SU-DHL-6 (cell line): ENCODE data around the gene COPE.

Experiments
- H2AFZ ChIP-seq: fragments of 200-600 bp; sonication (generic); 2 replicates; pipeline ENCODE4 v1.6.1; 2014; ENCODE audit warnings: low read depth, mild to moderate bottlenecking, moderate library complexity, mixed read lengths, antibody characterized with exemption, low read length; ENCODE audit not compliant: severe bottlenecking
- H3F3A ChIP-seq: fragments of 200-600 bp; shearing (Covaris generic); 2 replicates; pipeline ENCODE4 v1.6.0; 2016; ENCODE audit warnings: antibody characterized with exemption, mild to moderate bottlenecking; ENCODE audit not compliant: insufficient read depth
- H3K27ac ChIP-seq: fragments of 200-600 bp; sonication (generic); 2 replicates; pipeline ENCODE4 v1.5.1; 2016; ENCODE audit warnings: low read depth, mild to moderate bottlenecking, low read length, moderate library complexity, mixed read lengths
- H3K27me3 ChIP-seq: fragments of 200-600 bp; sonication (generic), shearing (Covaris generic); 2 replicates; pipeline ENCODE4 v1.6.0; 2014; ENCODE audit warnings: mild to moderate bottlenecking, low read length
- H3K36me3 ChIP-seq: fragments of 200-600 bp; sonication (generic); 2 replicates; pipeline ENCODE4 v1.6.1; 2014; ENCODE audit warnings: mild to moderate bottlenecking, low read length, mixed read lengths
- H3K4me2 ChIP-seq: fragments of 300-600, 200-600 bp; shearing (Covaris generic), sonication (generic); 2 replicates; pipeline ENCODE4 v1.6.0; 2014; ENCODE audit warnings: low read length, low read depth, mild to moderate bottlenecking; ENCODE audit not compliant: poor library complexity, severe bottlenecking
- H3K4me3 ChIP-seq: fragments of 200-600 bp; sonication (generic); 2 replicates; pipeline ENCODE4 v1.5.1; 2014; ENCODE audit warnings: antibody characterized with exemption, low read length, mild to moderate bottlenecking, mixed read lengths; ENCODE audit not compliant: insufficient read depth, poor library complexity, severe bottlenecking
- H3K79me2 ChIP-seq: fragments of 200-600 bp; sonication (generic); 2 replicates; pipeline ENCODE4 v1.6.1; 2014; ENCODE audit warnings: mild to moderate bottlenecking, low read length, moderate library complexity; ENCODE audit not compliant: insufficient read depth
- H3K9ac ChIP-seq: fragments of 200-600 bp; sonication (generic); 2 replicates; pipeline ENCODE4 v1.7.0; 2014; ENCODE audit warnings: mild to moderate bottlenecking, low read length
- H3K9me2 ChIP-seq: fragments of 200-600 bp; sonication (generic); replicated peaks from 2 replicates; pipeline ENCODE4 v1.6.1; 2014; ENCODE audit warnings: low read length; ENCODE audit not compliant: insufficient read depth
- H3K9me3 ChIP-seq: fragments of 200-600 bp; sonication (generic); 2 replicates; pipeline ENCODE4 v1.6.1; 2014; ENCODE audit warnings: low read length, mixed read lengths; ENCODE audit not compliant: insufficient read depth
- H4K20me1 ChIP-seq: fragments of 200-600 bp; sonication (generic); 2 replicates; pipeline ENCODE4 v1.6.1; 2014; ENCODE audit warnings: low read depth, mild to moderate bottlenecking, antibody characterized with exemption, low read length, moderate library complexity, mixed read lengths
- CTCF ChIP-seq: fragments of 200-600 bp; sonication (generic); IDR thresholded peaks from one replicate; pipeline ENCODE4 v1.5.1; 2017; ENCODE audit warnings: antibody characterized with exemption, mild to moderate bottlenecking, low read length, moderate library complexity; ENCODE audit not compliant: insufficient read depth, poor library complexity, severe bottlenecking
- EZH2phosphoT487 ChIP-seq: fragments of 200-600 bp; sonication (generic), shearing (Covaris generic); conservative IDR thresholded peaks from 2 replicates; pipeline ENCODE4 v1.6.1; 2018; ENCODE audit warnings: mild to moderate bottlenecking, antibody characterized with exemption, low read length, moderate library complexity, mixed read lengths

The COPE gene

GRCh38 chr19:18912933-18913332, 6.3 kb downstream of the COPE start:
- Histone ChIP-seq H3K4me3 (no peak overlapping the region), H3K9me2 (no peaks in the 10 kb centered on the region), H4K20me1 (0 out of 2 replicates have a peak, but pooled peaks cover 5% of the 10 kb centered on the region), H3F3A (no peaks in the 10 kb centered on the region), H3K27me3 (no peaks in the 10 kb centered on the region), H3K79me2 (peaks cover 38% of the 10 kb centered on the region), H3K9me3 (no peaks in the 10 kb centered on the region), H3K4me2 (no peak overlapping the region), H3K36me3 (no peaks in the 10 kb centered on the region), H3K9ac (no peak overlapping the region), H2AFZ (no peak overlapping the region), H3K27ac (no peak overlapping the region)
- TF ChIP-seq EZH2phosphoT487, result no peak
- TF ChIP-seq CTCF, result no peak

GRCh38 chr19:18910801-18911436, 8.3 kb downstream of the COPE start:
- no peak overlapping the region for H3K9ac ChIP-seq
- 0 out of 2 replicates have a peak, but pooled peaks cover 5% of the 10 kb centered on the region for H4K20me1 ChIP-seq
- no peak overlapping the region for H3K4me2 ChIP-seq
- no peaks in the 10 kb centered on the region for H3K27me3 ChIP-seq
- TF ChIP-seq CTCF (no peak), EZH2phosphoT487 (no peak)
- H2AFZ ChIP-seq, result no peak overlapping the region
- H3F3A ChIP-seq, result no peaks in the 10 kb centered on the region
- H3K9me3 ChIP-seq, result no peaks in the 10 kb centered on the region
- H3K27ac ChIP-seq, result no peak overlapping the region
- H3K9me2 ChIP-seq, result no peaks in the 10 kb centered on the region
- H3K36me3 ChIP-seq, result no peaks in the 10 kb centered on the region
- H3K79me2 ChIP-seq, result peaks cover 23% of the 10 kb centered on the region
- no peak overlapping the region for H3K4me3 ChIP-seq

GRCh38 chr19:18910010-18910409, 9.2 kb downstream of the COPE start:
- 0 out of 2 replicates have a peak, but pooled peaks cover 5% of the 10 kb centered on the region for H4K20me1 ChIP-seq
- no peaks in the 10 kb centered on the region for H3K9me3 ChIP-seq
- no peaks in the 10 kb centered on the region for H3F3A ChIP-seq
- H3K36me3 ChIP-seq, result no peaks in the 10 kb centered on the region
- H2AFZ ChIP-seq, result no peak overlapping the region
- no peak overlapping the region for H3K9ac ChIP-seq
- H3K9me2 ChIP-seq, result no peaks in the 10 kb centered on the region
- H3K4me3 ChIP-seq, result no peak overlapping the region
- no peak overlapping the region for H3K27ac ChIP-seq
- peaks cover 14% of the 10 kb centered on the region for H3K79me2 ChIP-seq
- no peak for TF ChIP-seq EZH2phosphoT487
- TF ChIP-seq CTCF, result no peak
- H3K27me3 ChIP-seq, result no peaks in the 10 kb centered on the region
- H3K4me2 ChIP-seq, result no peak overlapping the region
